HG02938 (cell line): Measurements from ENCODE around the gene ERGIC3.

ENCODE experiments used
- ATAC-seq: cut with Tn5 transposase; IDR thresholded peaks from one replicate; pipeline ENCODE4 v1.9.1; 2021; ENCODE audit warnings: mild to moderate bottlenecking, moderate library complexity; ENCODE audit not compliant: unreplicated experiment

The ERGIC3 gene

GRCh38 chr20:35595901-35596300 is 54.0 kb downstream of the ERGIC3 start:
- ATAC-seq, result no peak

GRCh38 chr20:35597186-35597585 is 55.3 kb downstream of the ERGIC3 start:
- no peak for ATAC-seq

- no peak for ATAC-seq
Measured at GRCh38 chr20:35598476-35598875, 56.6 kb downstream of the ERGIC3 start.

GRCh38 chr20:35598899-35599775 is 57.3 kb downstream of the ERGIC3 start:
- no peak for ATAC-seq

- ATAC-seq, result no peak
Measured at GRCh38 chr20:35599776-35600120, 57.9 kb downstream of the ERGIC3 start.

- ATAC-seq, result no peak
Measured at GRCh38 chr20:35600176-35600992, 58.5 kb downstream of the ERGIC3 start.

GRCh38 chr20:35600993-35601973 is 59.4 kb downstream of the ERGIC3 start:
- ATAC-seq, result no peak

GRCh38 chr20:35601990-35602389 is 60.1 kb downstream of the ERGIC3 start:
- no peak for ATAC-seq

GRCh38 chr20:35602851-35603495 is 61.1 kb downstream of the ERGIC3 start:
- no peak for ATAC-seq

GRCh38 chr20:35603695-35604448 is 62.0 kb downstream of the ERGIC3 start:
- ATAC-seq, result no peak

GRCh38 chr20:35604449-35604747 is 62.5 kb downstream of the ERGIC3 start:
- no peak for ATAC-seq

GRCh38 chr20:35606127-35606526 is 64.2 kb downstream of the ERGIC3 start:
- ATAC-seq, result no peak
